PC-3 (cell line): ENCODE results near the gene NLGN1. TPM values are rescaled to one million over a fixed set of nuclear protein-coding genes. Genes with fewer than 3 reads are reported as not detected.

Source experiments
- ATAC-seq: fragments of 200-7000 bp; cut with Tn5 transposase; 2 replicates; pipeline ENCODE4 v1.9.1; 2020; ENCODE audit warnings: mild to moderate bottlenecking, moderate library complexity
- BruUV-seq: library from RNA; stranded (reverse); fragments of 400-500 nt; replicated peaks from 2 replicates; lab custom pipeline; 2021; lab: Mats Ljungman, UMichigan
- CTCF ChIA-PET: fragments of 300-600 bp; sonication (Branson Sonifier 250); formaldehyde crosslinking; loops from one replicate; lab custom pipeline; 2022; ENCODE audit warnings: antibody characterized with exemption; lab: Charles Lee
- POLR2A ChIA-PET: fragments of 300-600 bp; sonication (Branson Sonifier 250); formaldehyde crosslinking; loops from one replicate; lab custom pipeline; 2022; ENCODE audit warnings: antibody characterized with exemption; ENCODE audit not compliant: unreplicated experiment; lab: Charles Lee
- DNase-seq: peaks from one replicate; pipeline ENCODE4 v3.0.0-alpha.2; 2015
- H2AFZ ChIP-seq: fragments of 300-600 bp; sonication (generic); 2 replicates; pipeline ENCODE4 v1.6.0; 2016; ENCODE audit warnings: antibody characterized with exemption, low read length
- H3F3A ChIP-seq: fragments of 300-600 bp; sonication (generic); one replicate; pipeline ENCODE4 v1.6.0; 2017; ENCODE audit warnings: antibody characterized with exemption, low read length, control low read depth, mild to moderate bottlenecking; ENCODE audit not compliant: unreplicated experiment
- H3K27ac ChIP-seq: fragments of 300-600 bp; sonication (generic); 2 replicates; pipeline ENCODE4 v1.5.1; 2016; ENCODE audit warnings: mild to moderate bottlenecking, low read length
- H3K27me3 ChIP-seq: fragments of 300-600 bp; sonication (generic); 2 replicates; pipeline ENCODE4 v1.6.1; 2016; ENCODE audit warnings: low read length, mixed read lengths
- H3K36me3 ChIP-seq: fragments of 300-600 bp; sonication (generic); 2 replicates; pipeline ENCODE4 v1.6.1; 2016; ENCODE audit warnings: low read depth, mixed run types, low read length, mixed read lengths
- H3K4me1 ChIP-seq: fragments of 300-600 bp; sonication (generic); 2 replicates; pipeline ENCODE4 v1.5.1; 2016; ENCODE audit warnings: low read length; ENCODE audit not compliant: insufficient read depth
- H3K4me2 ChIP-seq: fragments of 300-600 bp; sonication (generic); 2 replicates; pipeline ENCODE4 v1.6.0; 2016; ENCODE audit warnings: low read length
- H3K4me3 ChIP-seq: fragments of 300-600 bp; sonication (generic); 2 replicates; pipeline ENCODE4 v1.5.1; 2016; ENCODE audit warnings: mild to moderate bottlenecking, low read length, mixed read lengths
- H3K79me2 ChIP-seq: fragments of 300-600 bp; sonication (generic); 2 replicates; pipeline ENCODE4 v1.6.1; 2017; ENCODE audit warnings: low read length, mixed read lengths
- H3K9ac ChIP-seq: fragments of 300-600 bp; sonication (generic); 2 replicates; pipeline ENCODE4 v1.6.0; 2016; ENCODE audit warnings: mild to moderate bottlenecking, low read length
- H3K9me2 ChIP-seq: fragments of 300-600 bp; sonication (generic); replicated peaks from 2 replicates; pipeline ENCODE4 v1.6.1; 2016; ENCODE audit warnings: mixed run types, low read length, mixed read lengths
- H3K9me3 ChIP-seq: fragments of 300-600 bp; sonication (generic); 2 replicates; pipeline ENCODE4 v1.6.1; 2016; ENCODE audit warnings: low read length, mixed read lengths
- H4K20me1 ChIP-seq: fragments of 300-600 bp; sonication (generic); 2 replicates; pipeline ENCODE4 v1.6.1; 2016; ENCODE audit warnings: low read length, mixed read lengths
- CTCF ChIP-seq: fragments of 300-600 bp; sonication (generic); conservative IDR thresholded peaks from 2 replicates; pipeline ENCODE4 v1.5.1; 2017; ENCODE audit warnings: antibody characterized with exemption, low read depth, mild to moderate bottlenecking, low read length
- EZH2 ChIP-seq: fragments of 300-600 bp; sonication (generic); IDR thresholded peaks from one replicate; pipeline ENCODE4 v1.6.1; 2017; ENCODE audit warnings: antibody characterized with exemption, mild to moderate bottlenecking, low read length; ENCODE audit not compliant: unreplicated experiment
- EZH2phosphoT487 ChIP-seq: fragments of 300-600 bp; sonication (generic); IDR thresholded peaks from 2 replicates; pipeline ENCODE4 v1.6.1; 2018; ENCODE audit warnings: mild to moderate bottlenecking, antibody characterized with exemption, low read length, borderline replicate concordance
- intact Hi-C: fragments of 100-400 bp; cut with micrococcal nuclease; formaldehyde crosslinking; loops from 2 replicates; pipeline ENCODE4 v1.9.0; 2023
- total RNA-seq: library from RNA; depleted of rRNA; stranded (reverse); fragments of >200 nt; gene quantifications from 2 replicates; pipeline ENCODE4 v1.2.3, GENCODE V29; 2014

NLGN1 gene
- total RNA-seq, 1 experiment from 2014 or later: 0.77 TPM

- Histone ChIP-seq H3K4me2 (no peak overlapping the region), H3K9me2 (no peaks in the 10 kb centered on the region), H3K27me3 (no peaks in the 10 kb centered on the region), H3K27ac (no peak overlapping the region), H3K79me2 (no peaks in the 10 kb centered on the region), H2AFZ (no peak overlapping the region), H3K4me3 (no peak overlapping the region), H3F3A (no peaks in the 10 kb centered on the region), H3K4me1 (peaks cover 6% of the 10 kb centered on the region; the same call in 1 of the 2 replicates), H4K20me1 (no peaks in the 10 kb centered on the region), H3K9ac (no peak overlapping the region), H3K36me3 (no peaks in the 10 kb centered on the region), H3K9me3 (no peaks in the 10 kb centered on the region)
- BruUV-seq: no TSS peak
- CTCF ChIA-PET: no interaction called here
- TF ChIP-seq EZH2 (no peak), EZH2phosphoT487 (no peak), CTCF (no peak)
- intact Hi-C loops: no loop called here
- POLR2A ChIA-PET: no interaction called here
- DNase-seq (no peak), ATAC-seq (no peak)
Observed at GRCh38 chr3:174216946-174217718, 819.6 kb downstream of the NLGN1 start.

- Histone ChIP-seq H4K20me1 (no peaks in the 10 kb centered on the region), H3F3A (no peaks in the 10 kb centered on the region), H3K4me1 (peaks cover 6% of the 10 kb centered on the region; the same call in 1 of the 2 replicates), H3K36me3 (no peaks in the 10 kb centered on the region), H3K4me2 (no peak overlapping the region), H3K9me3 (no peaks in the 10 kb centered on the region), H3K9ac (no peak overlapping the region), H3K79me2 (no peaks in the 10 kb centered on the region), H3K4me3 (no peak overlapping the region), H3K27me3 (no peaks in the 10 kb centered on the region), H2AFZ (no peak overlapping the region), H3K27ac (no peak overlapping the region), H3K9me2 (no peaks in the 10 kb centered on the region)
- no peak for TF ChIP-seq CTCF
- TF ChIP-seq EZH2: no peak
- TF ChIP-seq EZH2phosphoT487: no peak
- POLR2A ChIA-PET: no interaction called here
- DNase-seq (peak; percentile 56), ATAC-seq (peak; percentile 75)
- intact Hi-C loops: no loop called here
- BruUV-seq: no TSS peak
- CTCF ChIA-PET: no interaction called here
Observed at GRCh38 chr3:174218016-174218415, 820.5 kb downstream of the NLGN1 start.

- Histone ChIP-seq H3K4me1 (peaks cover 6% of the 10 kb centered on the region; the same call in 1 of the 2 replicates), H3K4me2 (no peak overlapping the region), H3F3A (no peaks in the 10 kb centered on the region), H2AFZ (no peak overlapping the region), H4K20me1 (no peaks in the 10 kb centered on the region), H3K9me2 (no peaks in the 10 kb centered on the region), H3K9ac (no peak overlapping the region), H3K27ac (no peak overlapping the region), H3K9me3 (no peaks in the 10 kb centered on the region), H3K4me3 (no peak overlapping the region), H3K79me2 (no peaks in the 10 kb centered on the region), H3K36me3 (no peaks in the 10 kb centered on the region), H3K27me3 (no peaks in the 10 kb centered on the region)
- CTCF ChIA-PET: no interaction called here
- no TSS peak for BruUV-seq
- no peak for DNase-seq
- ATAC-seq: no peak
- POLR2A ChIA-PET: no interaction called here
- TF ChIP-seq CTCF (0 out of 2 replicates have a peak, but pooled peaks have one; percentile 20), EZH2 (no peak)
- intact Hi-C loops: no loop called here
Observed at GRCh38 chr3:174219738-174220137, 822.2 kb downstream of the NLGN1 start.
